Measurements from ENCODE around the gene GPR132. TPM values are rescaled to one million over a fixed set of nuclear protein-coding genes. Genes with fewer than 3 reads are reported as not detected.

GPR132 gene
- total RNA-seq, 1 experiment from 2014 or later, result not detected

DNA sequence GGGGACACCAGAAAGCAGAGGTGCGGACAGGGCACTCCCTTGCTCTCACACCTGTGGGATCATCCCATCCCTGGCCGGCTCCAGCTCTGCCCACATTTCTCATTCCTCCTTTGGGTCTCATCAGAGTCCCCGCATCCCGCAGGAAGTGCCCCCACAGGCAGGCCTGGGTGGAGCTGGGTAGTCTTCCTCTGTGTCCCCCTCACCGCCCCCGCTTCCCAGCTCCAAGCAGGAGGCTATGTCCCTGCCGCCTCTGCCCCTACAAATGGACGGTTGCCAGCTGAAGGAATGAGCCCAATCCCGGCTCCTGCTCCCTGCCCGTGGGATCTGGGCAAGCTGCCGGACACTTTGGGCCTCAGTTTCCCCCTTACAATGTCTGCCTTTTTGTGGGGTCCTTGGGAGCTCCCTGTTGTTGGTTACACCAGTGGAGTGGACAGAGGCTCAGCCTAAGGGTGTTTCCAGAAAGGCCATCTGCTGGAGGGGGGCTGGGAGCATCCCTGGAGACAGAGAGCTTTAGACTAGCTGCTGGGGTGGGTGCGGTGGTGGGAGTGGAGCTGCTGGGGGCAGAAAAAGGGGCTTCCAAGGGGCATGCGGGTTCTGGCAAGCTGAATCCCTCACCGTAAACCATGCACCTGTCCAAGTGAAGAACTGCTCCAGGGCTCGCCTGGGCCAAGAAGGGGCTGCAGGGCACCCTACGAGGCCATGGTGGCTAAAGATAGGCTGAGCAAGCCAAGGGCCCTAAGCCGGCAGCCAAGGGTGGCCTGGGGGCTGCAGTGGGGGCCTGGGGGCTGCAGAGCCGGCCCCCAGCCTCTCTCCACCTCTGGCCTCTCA is 7.9 kb upstream of the GPR132 start:
- no peak for DNase-seq
- Histone ChIP-seq H3K9me2 (ENCODE audit: insufficient read depth) (no peaks in the 10 kb centered on the region), H3K4me2 (no peak overlapping the region), H3K4me3 (no peak overlapping the region), H3K9me3 (ENCODE audit: insufficient read depth, low read depth) (no peaks in the 10 kb centered on the region), H3F3A (ENCODE audit: insufficient read depth, low read depth) (no peaks in the 10 kb centered on the region; the same call in 1 of the 2 replicates), H2AFZ (no peak overlapping the region), H3K27me3 (ENCODE audit: insufficient read depth, low read depth) (no peaks in the 10 kb centered on the region), H3K27ac (no peak overlapping the region), H3K79me2 (ENCODE audit: low read depth) (no peaks in the 10 kb centered on the region), H3K4me1 (replicated peaks; ENCODE audit: insufficient read depth) (no peaks in the 10 kb centered on the region), H3K36me3 (ENCODE audit: low read depth) (no peaks in the 10 kb centered on the region), H4K20me1 (ENCODE audit: insufficient read depth) (no peaks in the 10 kb centered on the region)
- ChIA-PET POLR2A (ENCODE audit: unreplicated experiment) (no interaction called here), CTCF (no interaction called here)
- BruUV-seq (replicated peaks), result no TSS peak
- intact Hi-C loops (cut with micrococcal nuclease; ENCODE audit: unreplicated experiment), result no loop called here
- TF ChIP-seq CTCF (conservative IDR thresholded peaks at IDR 0.05), result no peak
- TF ChIP-seq EZH2 (IDR thresholded peaks at IDR 0.05; ENCODE audit: low read depth), result no peak

DNA sequence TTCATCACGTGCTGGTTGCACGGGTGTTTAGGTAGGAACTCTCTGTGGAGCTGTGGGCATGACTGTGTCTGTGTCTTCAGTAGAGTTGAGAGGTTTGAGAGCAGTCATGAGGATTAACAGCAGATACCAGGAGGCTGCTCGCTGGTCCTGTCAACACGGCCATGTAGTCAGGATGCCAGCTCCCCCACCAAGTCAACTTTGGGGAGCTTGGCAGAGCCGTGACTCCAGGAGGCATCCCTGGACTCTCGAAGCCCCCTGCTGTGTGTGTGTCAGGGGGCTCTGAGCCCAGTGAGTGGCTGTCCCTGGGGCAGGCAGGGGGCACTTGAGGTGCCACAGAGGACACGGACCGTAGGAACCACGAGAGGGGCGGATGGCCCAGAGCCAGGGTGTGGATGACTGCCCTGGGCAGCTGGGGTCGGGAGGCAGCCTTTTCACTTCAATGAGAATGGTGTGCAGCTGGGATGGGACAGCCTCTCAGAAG is 7.2 kb upstream of the GPR132 start:
- intact Hi-C loops (cut with micrococcal nuclease; ENCODE audit: unreplicated experiment), result no loop called here
- no peaks in the 10 kb centered on the region for H3K9me2 ChIP-seq (ENCODE audit: insufficient read depth)
- no peak for DNase-seq
- BruUV-seq (replicated peaks), result no TSS peak
- H3K27ac ChIP-seq, result no peak overlapping the region
- no peaks in the 10 kb centered on the region for H3K4me1 ChIP-seq (replicated peaks; ENCODE audit: insufficient read depth)
- H3K79me2 ChIP-seq (ENCODE audit: low read depth), result no peaks in the 10 kb centered on the region
- no peak overlapping the region for H3K4me3 ChIP-seq
- H3K9me3 ChIP-seq (ENCODE audit: insufficient read depth, low read depth), result no peaks in the 10 kb centered on the region
- H3K36me3 ChIP-seq (ENCODE audit: low read depth), result no peaks in the 10 kb centered on the region
- CTCF ChIA-PET, result no interaction called here
- no peak overlapping the region for H3K4me2 ChIP-seq
- H3K27me3 ChIP-seq (ENCODE audit: insufficient read depth, low read depth), result no peaks in the 10 kb centered on the region
- H3F3A ChIP-seq (ENCODE audit: insufficient read depth, low read depth), result no peaks in the 10 kb centered on the region; the same call in 1 of the 2 replicates
- no peak for TF ChIP-seq CTCF (conservative IDR thresholded peaks at IDR 0.05)
- TF ChIP-seq EZH2 (IDR thresholded peaks at IDR 0.05; ENCODE audit: low read depth), result no peak
- POLR2A ChIA-PET (ENCODE audit: unreplicated experiment), result no interaction called here
- H4K20me1 ChIP-seq (ENCODE audit: insufficient read depth), result no peaks in the 10 kb centered on the region
- no peak overlapping the region for H2AFZ ChIP-seq

- TF ChIP-seq CTCF (conservative IDR thresholded peaks at IDR 0.05) (no peak), EZH2 (IDR thresholded peaks at IDR 0.05; ENCODE audit: low read depth) (no peak)
- Histone ChIP-seq H3K36me3 (ENCODE audit: low read depth) (no peaks in the 10 kb centered on the region), H3K79me2 (ENCODE audit: low read depth) (no peaks in the 10 kb centered on the region), H3K9me3 (ENCODE audit: insufficient read depth, low read depth) (no peaks in the 10 kb centered on the region), H3K4me2 (no peak overlapping the region), H3K4me3 (no peak overlapping the region), H3K4me1 (replicated peaks; ENCODE audit: insufficient read depth) (no peaks in the 10 kb centered on the region), H3K9me2 (ENCODE audit: insufficient read depth) (no peaks in the 10 kb centered on the region), H4K20me1 (ENCODE audit: insufficient read depth) (no peaks in the 10 kb centered on the region), H3F3A (ENCODE audit: insufficient read depth, low read depth) (no peaks in the 10 kb centered on the region; the same call in 1 of the 2 replicates), H2AFZ (no peak overlapping the region), H3K27ac (no peak overlapping the region), H3K27me3 (ENCODE audit: insufficient read depth, low read depth) (no peaks in the 10 kb centered on the region)
- DNase-seq, result no peak
- POLR2A ChIA-PET (ENCODE audit: unreplicated experiment), result no interaction called here
- CTCF ChIA-PET, result no interaction called here
- intact Hi-C loops (cut with micrococcal nuclease; ENCODE audit: unreplicated experiment), result no loop called here
- no TSS peak for BruUV-seq (replicated peaks)
Measured at GRCh38 chr14:105071942-105072341, 6.7 kb upstream of the GPR132 start.

Data from PC-9 (cell line).